Measurements from ENCODE around the gene UVRAG. TPM values are rescaled to one million over a fixed set of nuclear protein-coding genes. Genes with fewer than 3 reads are reported as not detected.

Gene UVRAG
- polyA plus RNA-seq, 3 donors: 3.8 to 19.2 (median 13.4) TPM

GRCh38 chr11:75800728-75801361 is 14.2 kb upstream of the UVRAG start:
- 67 to 89% (median 82%) methylated on average over 6 of the region's 6 CpGs for WGBS, 3 donors
- no peak overlapping the region for H3K27ac ChIP-seq (ENCODE audit: low read depth, low read length)

- WGBS, 3 donors: 62 to 86% (median 68%) methylated on average over 9 of the region's 9 CpGs
- H3K27ac ChIP-seq (ENCODE audit: low read depth, low read length): no peak overlapping the region
Measured at GRCh38 chr11:75801362-75802020, 13.5 kb upstream of the UVRAG start.

GRCh38 chr11:75802021-75802912 is 12.7 kb upstream of the UVRAG start:
- 84 to 88% (median 88%) methylated on average over 12 of the region's 12 CpGs for WGBS, 3 donors
- H3K27ac ChIP-seq (ENCODE audit: low read depth, low read length): no peak overlapping the region

GRCh38 chr11:75802913-75803820 is 11.8 kb upstream of the UVRAG start:
- no peak overlapping the region for H3K27ac ChIP-seq (ENCODE audit: low read depth, low read length)
- 41 to 46% (median 44%) methylated on average over 10 of the region's 10 CpGs for WGBS, 3 donors

GRCh38 chr11:75809111-75809510 is 5.9 kb upstream of the UVRAG start:
- WGBS, 3 donors: 47 to 65% (median 54%) methylated on average over 2 of the region's 2 CpGs

GRCh38 chr11:75809991-75810390 is 5.0 kb upstream of the UVRAG start:
- WGBS, 3 donors: 68 to 88% (median 70%) methylated on average over 2 of the region's 2 CpGs
- no peak overlapping the region for H3K27ac ChIP-seq (ENCODE audit: low read depth, low read length)

More at GRCh38 chr11:75809111-75809510, 5.9 kb upstream of the UVRAG start:
- no peak overlapping the region for H3K27ac ChIP-seq (ENCODE audit: low read depth, low read length)

GRCh38 chr11:75810637-75811390 is 4.2 kb upstream of the UVRAG start:
- H3K27ac ChIP-seq (ENCODE audit: low read depth, low read length): no peak overlapping the region
- 55 to 84% (median 69%) methylated on average over 8 of the region's 8 CpGs for WGBS, 3 donors

GRCh38 chr11:75811485-75811884 is 3.5 kb upstream of the UVRAG start:
- 77 to 87% (median 79%) methylated on average over 2 of the region's 2 CpGs for WGBS, 3 donors
- no peak overlapping the region for H3K27ac ChIP-seq (ENCODE audit: low read depth, low read length)

- no peak overlapping the region for H3K27ac ChIP-seq (ENCODE audit: low read depth, low read length)
- WGBS, 3 donors: 65 to 79% (median 72%) methylated on average over 2 of the region's 2 CpGs
Measured at GRCh38 chr11:75812542-75813040, 2.4 kb upstream of the UVRAG start.

- 54 to 72% (median 64%) methylated on average over 2 of the region's 2 CpGs for WGBS, 3 donors
- H3K27ac ChIP-seq (ENCODE audit: low read depth, low read length): no peak overlapping the region
Measured at GRCh38 chr11:75813124-75813523, 1.9 kb upstream of the UVRAG start.

GRCh38 chr11:75813622-75814039 is 1.4 kb upstream of the UVRAG start:
- WGBS, 3 donors: 58 to 96% (median 77%) methylated on average over 1 of the region's 1 CpG
- H3K27ac ChIP-seq (ENCODE audit: low read depth, low read length): no peak overlapping the region

GRCh38 chr11:75814363-75814676 is 690 bp upstream of the UVRAG start:
- peak overlapping the region; percentile 52 for H3K27ac ChIP-seq (ENCODE audit: low read depth, low read length)
- WGBS, 3 donors: 0 to 1% (median 0%) methylated on average over 12 of the region's 12 CpGs

GRCh38 chr11:75815345-75816168 is 547 bp downstream of the UVRAG start:
- 0% methylated on average over 57 to 60 of the region's 60 CpGs for WGBS, 3 donors
- H3K27ac ChIP-seq (ENCODE audit: low read depth, low read length): peak overlapping the region; percentile 81

GRCh38 chr11:75816561-75817239 is 1.7 kb downstream of the UVRAG start:
- H3K27ac ChIP-seq (ENCODE audit: low read depth, low read length): no peak overlapping the region
- 8 to 48% (median 10%) methylated on average over 6 of the region's 6 CpGs for WGBS, 3 donors

GRCh38 chr11:75820645-75821044 is 5.6 kb downstream of the UVRAG start:
- 77 to 96% (median 93%) methylated on average over 1 of the region's 1 CpG for WGBS, 3 donors
- no peak overlapping the region for H3K27ac ChIP-seq (ENCODE audit: low read depth, low read length)

GRCh38 chr11:75821202-75821601 is 6.2 kb downstream of the UVRAG start:
- WGBS, 3 donors: 95 to 98% (median 96%) methylated on average over 5 of the region's 5 CpGs
- H3K27ac ChIP-seq (ENCODE audit: low read depth, low read length): no peak overlapping the region

Data from adipose tissue (tissue), 3 donors.